ENCODE data around the gene ABCG1. TPM values are rescaled to one million over a fixed set of nuclear protein-coding genes. Genes with fewer than 3 reads are reported as not detected.

The ABCG1 gene
- total and polyA plus RNA-seq, 2 of the 4 experiments (the other 2 are of a cell fraction) = 0.19 to 0.36 TPM

DNA sequence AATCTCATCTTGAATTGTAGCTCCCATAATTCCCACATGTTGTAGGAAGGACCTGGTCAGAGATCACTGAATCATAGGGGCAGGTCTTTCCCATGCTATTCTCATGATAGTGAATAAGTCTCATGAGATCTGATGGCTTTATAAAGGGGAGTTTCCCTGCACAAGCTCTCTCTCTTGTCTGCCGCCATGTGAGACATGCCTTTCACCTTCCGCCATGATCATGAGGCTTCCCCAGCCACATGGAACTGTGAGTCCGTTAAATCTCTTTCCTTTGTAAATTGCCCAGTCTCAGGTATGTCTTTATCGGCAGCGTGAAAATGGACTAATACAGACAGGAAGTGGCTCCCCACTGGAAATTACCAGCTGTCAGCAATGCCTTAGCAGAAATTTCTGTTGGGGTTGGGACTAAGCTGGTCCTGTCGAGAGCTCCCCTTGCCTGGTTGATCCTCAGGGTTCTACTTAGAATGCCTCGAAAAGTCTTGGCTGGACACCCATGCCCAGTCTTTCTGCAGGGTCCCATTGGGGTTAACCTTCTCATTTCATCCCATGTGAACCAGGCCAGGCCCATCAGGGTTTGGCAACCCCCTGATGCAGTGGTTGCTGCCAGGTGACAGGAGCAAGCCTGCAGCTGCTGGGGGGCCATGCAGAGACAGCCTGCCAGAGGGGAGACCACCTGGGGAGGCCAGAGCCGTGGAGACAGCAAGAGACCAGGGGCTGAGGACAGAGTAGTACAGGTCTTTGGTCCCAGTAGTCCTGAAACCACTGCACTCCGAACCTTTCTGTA is 2.8 kb upstream of the ABCG1 start:
- dilution Hi-C loops (cut with HindIII; ENCODE audit: low sequenced_read_pairs, unreplicated experiment) = no loop called here
- no peak overlapping the region for H3K9ac ChIP-seq (ENCODE audit: low read depth, low read length)
- H3K36me3 ChIP-seq (ENCODE audit: control insufficient read depth, insufficient read depth, low read length) = no peaks in the 10 kb centered on the region
- H3K27ac ChIP-seq (ENCODE audit: insufficient read depth, low read length) = no peak overlapping the region
- ChIA-PET POLR2A (ENCODE audit: unreplicated experiment) (no interaction called here), CTCF (no interaction called here)
- no peak overlapping the region for H4K5ac ChIP-seq (ENCODE audit: low read depth, low read length)
- 100% methylated on average over 1 of the region's 9 CpGs; no CpG with 5 or more reads in 1 of the 2 experiments for WGBS, 2 experiments (ENCODE audit: extremely low coverage in 2 of 2, insufficient read length in 1 of 2)
- H3K27me3 ChIP-seq (ENCODE audit: control insufficient read depth, insufficient read depth, low read length) = peaks cover 19% of the 10 kb centered on the region
- no peak overlapping the region for H4K91ac ChIP-seq (ENCODE audit: insufficient read depth, low read depth, low read length)
- H2AK5ac ChIP-seq (ENCODE audit: low read depth, low read length) = no peak overlapping the region
- no peak overlapping the region for H3K4ac ChIP-seq (ENCODE audit: low read depth, low read length)
- H3K9me3 ChIP-seq (ENCODE audit: control insufficient read depth, insufficient read depth, low read length) = peaks cover 9% of the 10 kb centered on the region
- H3K4me2 ChIP-seq (ENCODE audit: low read depth, low read length) = no peak overlapping the region
- no peak overlapping the region for H2BK15ac ChIP-seq (ENCODE audit: low read depth, low read length)
- no peak overlapping the region for H2BK20ac ChIP-seq (ENCODE audit: low read depth, low read length)
- no peak overlapping the region for H3K23ac ChIP-seq (ENCODE audit: low read depth, low read length)
- no peaks in the 10 kb centered on the region for H3K79me1 ChIP-seq (ENCODE audit: low read depth in 1 of 2, low read length in 2 of 2)
- no peak overlapping the region for H2AK9ac ChIP-seq (replicated peaks; ENCODE audit: low read depth, low read length, poor library complexity)
- no peak for DNase-seq
- no peak overlapping the region for H2BK5ac ChIP-seq (ENCODE audit: low read depth, low read length, poor library complexity, severe bottlenecking)
- H3K14ac ChIP-seq (replicated peaks; ENCODE audit: low read depth, low read length) = no peak overlapping the region
- no TSS peak for BruUV-seq (replicated peaks)
- H4K20me1 ChIP-seq (ENCODE audit: insufficient read depth, low read length) = no peaks in the 10 kb centered on the region
- in situ Hi-C loops (cut with MboI; ENCODE audit: low sequenced_read_pairs) = no loop called here
- H3K4me1 ChIP-seq (ENCODE audit: control insufficient read depth, insufficient read depth, low read length) = no peaks in the 10 kb centered on the region
- intact Hi-C loops (cut with micrococcal nuclease) = no loop called here
- ATAC-seq (ENCODE audit: low read depth) = no peak
- no peak overlapping the region for H4K8ac ChIP-seq (ENCODE audit: low read depth in 2 of 2, low read length in 2 of 2)
- TF ChIP-seq RFX5 (IDR thresholded peaks at IDR 0.05; ENCODE audit: low read depth, low read length) = no peak
- TF ChIP-seq NFE2L2 (IDR thresholded peaks at IDR 0.05; ENCODE audit: low read depth, low read length) = no peak
- no peak for TF ChIP-seq RCOR1 (IDR thresholded peaks at IDR 0.05; ENCODE audit: insufficient replicate concordance, low read length)
- no peak for TF ChIP-seq CHD1 (IDR thresholded peaks at IDR 0.05; ENCODE audit: low read depth, low read length)
- no peak for TF ChIP-seq SMC3 (IDR thresholded peaks at IDR 0.05; ENCODE audit: low read depth, low read length)
- TF ChIP-seq CTCF (conservative IDR thresholded peaks at IDR 0.05; ENCODE audit: low read depth, low read length) = no peak
- no peak for TF ChIP-seq MAFK (IDR thresholded peaks at IDR 0.05; ENCODE audit: low read depth, low read length)
- TF ChIP-seq RAD21 (IDR thresholded peaks at IDR 0.05; ENCODE audit: low read length) = no peak
- TF ChIP-seq, protein P1, sequence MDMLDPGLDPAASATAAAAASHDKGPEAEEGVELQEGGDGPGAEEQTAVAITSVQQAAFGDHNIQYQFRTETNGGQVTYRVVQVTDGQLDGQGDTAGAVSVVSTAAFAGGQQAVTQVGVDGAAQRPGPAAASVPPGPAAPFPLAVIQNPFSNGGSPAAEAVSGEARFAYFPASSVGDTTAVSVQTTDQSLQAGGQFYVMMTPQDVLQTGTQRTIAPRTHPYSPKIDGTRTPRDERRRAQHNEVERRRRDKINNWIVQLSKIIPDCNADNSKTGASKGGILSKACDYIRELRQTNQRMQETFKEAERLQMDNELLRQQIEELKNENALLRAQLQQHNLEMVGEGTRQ (IDR thresholded peaks at IDR 0.05; ENCODE audit: low read depth, low read length) = no peak
- TF ChIP-seq MAZ (IDR thresholded peaks at IDR 0.05; ENCODE audit: borderline replicate concordance, low read depth, low read length) = no peak
- no peak for TF ChIP-seq POLR2A (IDR thresholded peaks at IDR 0.05; ENCODE audit: low read depth, low read length)
- no peak for TF ChIP-seq CEBPB (IDR thresholded peaks at IDR 0.05; ENCODE audit: low read depth, low read length)
- H3K56ac ChIP-seq (ENCODE audit: extremely low read depth, insufficient read depth, low read length) = no peak overlapping the region
- no peak overlapping the region for H2AFZ ChIP-seq (replicated peaks; ENCODE audit: low read length, poor library complexity)
- no peak overlapping the region for H3K18ac ChIP-seq (ENCODE audit: low read depth, low read length)
- no peak overlapping the region for H2BK120ac ChIP-seq (ENCODE audit: low read depth, low read length)
- no peaks in the 10 kb centered on the region; the same call in 1 of the 2 replicates for H3K9me1 ChIP-seq (ENCODE audit: insufficient read depth, low read length)
- no peak overlapping the region for H3K4me3 ChIP-seq (ENCODE audit: insufficient read depth, low read depth, low read length)
